Large intestine (tissue), 12 donors: ENCODE results near the gene MRPS33. TPM values are rescaled to one million over a fixed set of nuclear protein-coding genes. Genes with fewer than 3 reads are reported as not detected.
A peak's percentile ranks its signal among the peaks of the same experiment; 100 is the strongest.

Experiments used
- DNase-seq, 2 donors: peaks; one replicate each; pipeline versions ENCODE4 v3.0.0 to v3.0.0-alpha.2; 2013
- H3K27ac ChIP-seq: one replicate; pipeline ENCODE4 v1.5.1; 2013; ENCODE audit warnings: low read length
- H3K27me3 ChIP-seq: 2 replicates; pipeline ENCODE4 v1.6.1; 2013; ENCODE audit warnings: low read length; ENCODE audit not compliant: control insufficient read depth, insufficient read depth
- H3K36me3 ChIP-seq: 2 replicates; pipeline ENCODE4 v1.6.1; 2013; ENCODE audit warnings: low read length; ENCODE audit not compliant: control insufficient read depth, insufficient read depth
- H3K4me1 ChIP-seq: one replicate; pipeline ENCODE4 v1.6.1; 2013; ENCODE audit warnings: low read length; ENCODE audit not compliant: control insufficient read depth, insufficient read depth
- H3K4me3 ChIP-seq: one replicate; pipeline ENCODE4 v1.5.1; 2013; ENCODE audit warnings: low read length
- H3K9me3 ChIP-seq: one replicate; pipeline ENCODE4 v1.6.1; 2013; ENCODE audit warnings: mild to moderate bottlenecking, low read depth, low read length, moderate library complexity; ENCODE audit not compliant: control insufficient read depth
- WGBS: methylation state at CpG from one replicate; pipeline ENCODE4 v1.1.5; 2013; ENCODE audit warnings: low lambda C conversion rate; ENCODE audit not compliant: insufficient coverage; 5-methylcytosine and 5-hydroxymethylcytosine counted together
- long read RNA-seq, 11 donors: transcript quantifications; one replicate each; lab custom pipeline, GENCODE V29; 2026
- polyA plus RNA-seq: library from polyadenylated mRNA; unstranded; fragments of 120-200 nt; gene quantifications from one replicate; pipeline ENCODE4 v1.2.1, GENCODE V29; 2013

The MRPS33 gene
- polyA plus RNA-seq, result 95.7 TPM
- long read RNA-seq, donor 1, full-length matches to known transcripts, result 29 of 35 reads
- long read RNA-seq, donor 1, partial matches to known transcripts, result 6 of 35 reads
- long read RNA-seq, donor 1, other reads (novel, unspliced or antisense), result 0 of 35 reads
- long read RNA-seq, donor 2, full-length matches to known transcripts, result 53 of 65 reads
- long read RNA-seq, donor 2, partial matches to known transcripts, result 12 of 65 reads
- long read RNA-seq, donor 2, other reads (novel, unspliced or antisense), result 0 of 65 reads
- long read RNA-seq, donor 3, full-length matches to known transcripts, result 83 of 111 reads
- long read RNA-seq, donor 3, partial matches to known transcripts, result 28 of 111 reads
- long read RNA-seq, donor 3, other reads (novel, unspliced or antisense), result 0 of 111 reads
- long read RNA-seq, donor 4, full-length matches to known transcripts, result 7 of 7 reads
- long read RNA-seq, donor 4, partial matches to known transcripts, result 0 of 7 reads
- long read RNA-seq, donor 4, other reads (novel, unspliced or antisense), result 0 of 7 reads
- long read RNA-seq, donor 5, full-length matches to known transcripts, result 26 of 36 reads
- long read RNA-seq, donor 5, partial matches to known transcripts, result 10 of 36 reads
- long read RNA-seq, donor 5, other reads (novel, unspliced or antisense), result 0 of 36 reads
- long read RNA-seq, donor 6, full-length matches to known transcripts, result 34 of 45 reads
- long read RNA-seq, donor 6, partial matches to known transcripts, result 11 of 45 reads
- long read RNA-seq, donor 6, other reads (novel, unspliced or antisense), result 0 of 45 reads
- long read RNA-seq, donor 7, full-length matches to known transcripts, result 21 of 21 reads
- long read RNA-seq, donor 7, partial matches to known transcripts, result 0 of 21 reads
- long read RNA-seq, donor 7, other reads (novel, unspliced or antisense), result 0 of 21 reads
- long read RNA-seq, donor 8, full-length matches to known transcripts, result 61 of 92 reads
- long read RNA-seq, donor 8, partial matches to known transcripts, result 31 of 92 reads
- long read RNA-seq, donor 8, other reads (novel, unspliced or antisense), result 0 of 92 reads
- long read RNA-seq, donor 9, full-length matches to known transcripts, result 83 of 101 reads
- long read RNA-seq, donor 9, partial matches to known transcripts, result 18 of 101 reads
- long read RNA-seq, donor 9, other reads (novel, unspliced or antisense), result 0 of 101 reads
- long read RNA-seq, donor 10, full-length matches to known transcripts, result 62 of 81 reads
- long read RNA-seq, donor 10, partial matches to known transcripts, result 19 of 81 reads
- long read RNA-seq, donor 10, other reads (novel, unspliced or antisense), result 0 of 81 reads
- long read RNA-seq, donor 11, full-length matches to known transcripts, result 44 of 53 reads
- long read RNA-seq, donor 11, partial matches to known transcripts, result 9 of 53 reads
- long read RNA-seq, donor 11, other reads (novel, unspliced or antisense), result 0 of 53 reads

DNA sequence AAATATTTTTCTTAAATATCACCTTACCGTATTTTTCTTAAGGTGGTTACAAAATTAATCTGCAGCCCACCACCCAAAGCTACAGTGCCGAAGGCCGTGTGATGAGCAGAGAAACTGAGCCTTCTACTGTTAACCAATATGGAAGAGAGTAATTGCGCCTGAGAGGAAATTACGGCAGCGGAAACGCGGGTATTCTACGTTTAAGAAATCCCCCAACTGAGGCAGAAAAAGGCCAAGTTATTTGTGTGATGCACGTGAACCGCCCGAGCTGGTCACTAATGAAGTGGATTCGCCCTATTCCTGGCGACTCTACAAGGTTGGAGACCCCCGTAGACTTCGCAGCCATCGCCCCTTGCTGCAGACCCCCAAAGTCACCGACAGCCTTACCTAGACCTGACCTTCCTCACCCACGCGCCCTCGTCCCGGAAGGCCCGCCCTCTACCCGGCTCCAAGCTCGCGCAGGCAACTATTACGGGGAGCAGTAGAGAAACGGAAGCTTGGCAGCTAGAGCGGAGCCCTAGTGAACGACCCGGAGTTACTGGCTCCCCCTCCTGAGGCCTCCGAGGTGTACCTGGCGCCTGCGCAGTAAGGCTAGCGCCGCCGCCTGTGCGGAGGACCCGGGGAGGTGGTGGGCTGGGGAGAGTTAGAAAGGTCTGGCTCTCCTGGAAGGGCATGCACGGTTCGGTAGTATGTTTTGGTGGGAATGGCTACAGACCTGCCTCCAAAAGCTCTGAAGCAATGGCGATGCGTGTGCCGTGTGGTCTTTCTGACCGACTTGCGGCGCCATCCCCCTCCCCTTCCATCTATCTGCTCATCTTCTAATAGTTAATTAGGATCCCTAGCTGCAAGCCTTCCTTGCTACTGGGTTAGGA lies at the start of gene MRPS33:
Gene MRPS33, minus strand, starts transcription at position 429 of the 872 bp plus-strand sequence. CDS start 4,319 bp downstream, outside the sequence.
- H3K4me1 ChIP-seq, result peaks cover 23% of the 10 kb centered on the region
- WGBS, result no CpG with 5 or more reads among the region's 47 CpGs
- H3K36me3 ChIP-seq, result peaks cover 7% of the 10 kb centered on the region
- DNase-seq, result peak; percentile 96 to 98
- no peaks in the 10 kb centered on the region for H3K9me3 ChIP-seq
- peak within 1 kb of the TSS; percentile 67 for H3K27ac ChIP-seq
- H3K4me3 ChIP-seq, result peak within 1 kb of the TSS; percentile 68
- peaks cover 6% of the 10 kb centered on the region for H3K27me3 ChIP-seq

DNA sequence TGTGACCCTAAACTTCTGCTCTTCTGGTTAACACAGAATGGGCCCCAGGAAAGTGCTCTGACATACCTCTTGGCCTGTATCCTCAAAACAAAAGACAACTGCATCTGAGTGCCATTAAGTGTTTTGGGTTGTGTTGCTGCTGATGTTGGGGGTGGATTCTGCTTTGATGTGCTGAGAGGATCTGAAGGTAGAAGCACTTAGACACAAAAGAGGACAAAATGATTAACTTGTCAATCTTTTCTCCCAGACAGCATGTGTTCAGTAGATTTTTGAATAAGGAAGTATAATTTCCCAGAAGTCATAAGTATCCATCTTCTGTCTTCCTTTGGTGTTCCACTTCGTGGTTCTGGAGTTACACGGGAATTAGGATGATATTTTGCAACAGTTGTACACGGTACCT lies 43.0 kb upstream of the MRPS33 start:
- Histone ChIP-seq H3K4me1 (no peaks in the 10 kb centered on the region), H3K27me3 (peaks cover 3% of the 10 kb centered on the region), H3K9me3 (no peaks in the 10 kb centered on the region), H3K27ac (no peak overlapping the region), H3K4me3 (no peak overlapping the region), H3K36me3 (no peaks in the 10 kb centered on the region)
- DNase-seq, result no peak
- no CpG with 5 or more reads among the region's 3 CpGs for WGBS

DNA sequence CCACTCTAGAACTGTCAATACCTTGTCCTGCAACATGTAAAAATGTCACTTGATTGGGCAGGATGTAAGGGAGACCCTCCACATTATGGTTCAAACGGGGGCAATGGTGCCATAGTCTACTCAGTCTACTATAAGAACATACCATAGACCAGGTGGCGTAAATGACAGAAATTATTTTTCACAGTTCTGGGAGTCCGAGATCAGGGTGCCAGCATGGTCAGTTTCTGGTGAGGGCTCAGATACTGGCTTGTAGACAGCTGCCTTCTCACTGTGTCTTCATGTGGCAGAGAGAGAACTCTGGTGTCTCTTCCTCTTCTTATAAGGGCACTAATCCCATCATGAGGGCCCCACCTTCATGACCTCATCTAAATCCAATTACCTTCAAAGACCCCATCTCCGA lies 40.4 kb upstream of the MRPS33 start:
- no peaks in the 10 kb centered on the region for H3K9me3 ChIP-seq
- DNase-seq, result no peak
- H3K36me3 ChIP-seq, result no peaks in the 10 kb centered on the region
- no peak overlapping the region for H3K4me3 ChIP-seq
- H3K27me3 ChIP-seq, result peaks cover 3% of the 10 kb centered on the region
- no CpG with 5 or more reads among the region's 4 CpGs for WGBS
- H3K4me1 ChIP-seq, result no peaks in the 10 kb centered on the region
- H3K27ac ChIP-seq, result no peak overlapping the region

DNA sequence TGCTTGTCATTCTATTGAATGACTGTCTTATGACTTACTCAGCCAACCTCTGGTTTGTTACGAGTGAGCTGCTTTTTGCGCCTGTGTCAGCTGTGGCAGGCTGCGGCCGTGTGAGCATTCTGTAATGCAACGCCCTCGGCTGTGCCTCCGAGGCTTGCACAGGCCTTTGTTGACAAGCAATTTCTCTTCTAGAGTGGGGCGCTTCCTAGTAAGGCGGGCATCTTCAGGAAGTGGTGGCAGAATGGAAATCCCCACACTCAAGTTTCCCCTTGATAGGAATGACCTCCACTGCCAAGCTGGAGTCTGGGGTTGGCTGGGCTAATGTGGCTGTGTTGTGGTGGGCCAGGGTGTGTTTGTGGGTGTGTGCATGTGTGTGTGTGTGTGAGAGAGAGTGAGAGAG lies 38.9 kb upstream of the MRPS33 start:
- H3K9me3 ChIP-seq, result no peaks in the 10 kb centered on the region
- no CpG with 5 or more reads among the region's 9 CpGs for WGBS
- no peaks in the 10 kb centered on the region for H3K36me3 ChIP-seq
- DNase-seq, result no peak
- no peak overlapping the region for H3K27ac ChIP-seq
- H3K4me3 ChIP-seq, result no peak overlapping the region
- H3K4me1 ChIP-seq, result no peaks in the 10 kb centered on the region
- H3K27me3 ChIP-seq, result peaks cover 3% of the 10 kb centered on the region

DNA sequence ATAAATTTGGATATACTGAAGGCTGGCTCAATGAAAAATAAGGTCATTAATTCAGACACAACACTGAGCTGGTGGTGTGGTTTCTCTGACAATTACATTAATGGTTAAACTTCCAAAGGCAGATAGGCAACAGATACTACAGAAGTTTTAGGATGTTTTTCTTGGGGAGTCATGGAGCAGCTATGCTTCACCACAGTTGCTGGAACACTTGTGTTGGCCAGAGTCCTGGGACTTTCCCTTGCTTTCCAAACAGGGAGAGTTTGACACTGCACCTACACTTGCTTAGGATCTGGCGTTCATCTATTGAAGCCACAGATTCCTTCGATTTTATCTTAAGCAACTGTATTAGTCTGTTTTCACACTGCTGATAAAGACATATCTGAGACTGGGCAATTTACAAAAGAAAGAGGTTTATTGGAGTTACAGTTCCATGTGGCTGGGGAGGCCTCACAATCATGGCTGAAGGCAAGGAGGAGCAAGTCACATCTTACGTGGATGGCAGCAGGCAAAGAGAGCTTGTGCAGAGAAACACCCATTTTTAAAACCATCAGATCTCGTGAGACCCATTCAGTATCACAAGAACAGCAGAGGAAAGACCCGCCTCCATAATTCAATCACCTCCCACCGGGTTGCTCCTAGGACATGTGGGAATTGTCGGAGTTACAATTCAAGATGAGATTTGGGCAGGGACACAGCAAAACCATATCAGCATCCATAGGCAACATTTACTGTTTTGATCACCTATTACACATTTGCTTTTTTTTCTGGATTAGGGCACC lies 31.3 kb upstream of the MRPS33 start:
- WGBS, result no CpG with 5 or more reads among the region's 7 CpGs
- Histone ChIP-seq H3K27ac (no peak overlapping the region), H3K4me1 (no peaks in the 10 kb centered on the region), H3K27me3 (no peaks in the 10 kb centered on the region), H3K9me3 (no peaks in the 10 kb centered on the region), H3K36me3 (no peaks in the 10 kb centered on the region), H3K4me3 (no peak overlapping the region)
- DNase-seq, result no peak

DNA sequence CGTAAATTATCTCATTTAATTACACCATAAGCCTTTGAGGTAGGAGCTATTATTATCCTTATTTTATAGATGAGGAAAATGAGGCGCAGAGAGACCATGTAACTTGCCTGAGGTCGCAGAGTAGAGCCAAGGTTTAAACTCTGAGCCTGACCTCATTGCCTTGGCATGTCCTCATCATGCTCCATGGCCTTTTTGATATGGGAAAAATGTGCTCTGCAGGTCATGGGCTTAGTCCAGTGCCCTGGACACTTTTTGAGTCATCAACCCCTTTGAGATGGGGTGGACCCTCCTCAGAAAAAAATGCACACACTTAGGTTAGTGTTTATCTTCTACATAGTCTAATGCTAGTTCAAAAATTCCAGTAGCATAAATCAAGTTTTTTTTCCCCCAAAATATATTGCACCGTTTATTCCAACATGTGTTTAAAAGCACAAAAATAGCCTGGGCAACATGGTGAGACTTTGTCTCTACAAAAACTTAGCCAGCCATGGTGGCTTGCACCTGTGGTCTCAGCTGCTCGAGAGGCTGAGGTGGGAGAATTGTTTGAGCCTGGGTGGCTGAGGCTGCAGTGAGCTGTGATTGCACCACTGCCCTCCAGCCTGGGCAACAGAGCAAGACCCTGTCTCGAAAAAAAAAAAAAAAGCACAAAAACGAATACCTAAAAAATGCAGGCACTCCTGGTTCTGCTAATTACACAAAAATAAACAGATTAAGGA lies 30.5 kb upstream of the MRPS33 start:
- H3K4me3 ChIP-seq, result no peak overlapping the region
- DNase-seq, result no peak
- no peaks in the 10 kb centered on the region for H3K36me3 ChIP-seq
- H3K4me1 ChIP-seq, result no peaks in the 10 kb centered on the region
- no peaks in the 10 kb centered on the region for H3K9me3 ChIP-seq
- no peaks in the 10 kb centered on the region for H3K27me3 ChIP-seq
- 50% methylated on average over 2 of the region's 7 CpGs for WGBS
- H3K27ac ChIP-seq, result no peak overlapping the region

DNA sequence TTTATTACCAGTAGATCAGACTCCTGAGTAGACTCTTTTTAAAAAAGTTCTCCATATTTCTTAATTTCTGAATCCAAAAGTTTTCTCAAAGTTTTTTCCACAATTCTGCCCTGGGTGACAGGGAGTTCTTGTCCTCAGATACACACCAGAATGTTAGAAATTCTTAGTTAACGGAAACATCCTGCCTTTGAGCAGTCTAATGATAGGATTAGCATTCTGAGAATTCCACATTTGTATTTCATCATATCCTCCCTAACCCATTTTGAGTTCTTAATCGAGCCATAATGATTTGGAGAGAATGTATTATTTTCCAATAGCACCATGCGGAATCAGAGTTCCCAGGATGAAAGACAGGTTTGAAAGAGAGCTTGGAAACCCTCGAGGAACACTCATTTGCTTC lies 28.9 kb upstream of the MRPS33 start:
- Histone ChIP-seq H3K27me3 (no peaks in the 10 kb centered on the region), H3K4me1 (no peaks in the 10 kb centered on the region), H3K27ac (no peak overlapping the region), H3K36me3 (no peaks in the 10 kb centered on the region), H3K9me3 (no peaks in the 10 kb centered on the region), H3K4me3 (no peak overlapping the region)
- no peak for DNase-seq
- WGBS, result no CpG with 5 or more reads among the region's 4 CpGs

DNA sequence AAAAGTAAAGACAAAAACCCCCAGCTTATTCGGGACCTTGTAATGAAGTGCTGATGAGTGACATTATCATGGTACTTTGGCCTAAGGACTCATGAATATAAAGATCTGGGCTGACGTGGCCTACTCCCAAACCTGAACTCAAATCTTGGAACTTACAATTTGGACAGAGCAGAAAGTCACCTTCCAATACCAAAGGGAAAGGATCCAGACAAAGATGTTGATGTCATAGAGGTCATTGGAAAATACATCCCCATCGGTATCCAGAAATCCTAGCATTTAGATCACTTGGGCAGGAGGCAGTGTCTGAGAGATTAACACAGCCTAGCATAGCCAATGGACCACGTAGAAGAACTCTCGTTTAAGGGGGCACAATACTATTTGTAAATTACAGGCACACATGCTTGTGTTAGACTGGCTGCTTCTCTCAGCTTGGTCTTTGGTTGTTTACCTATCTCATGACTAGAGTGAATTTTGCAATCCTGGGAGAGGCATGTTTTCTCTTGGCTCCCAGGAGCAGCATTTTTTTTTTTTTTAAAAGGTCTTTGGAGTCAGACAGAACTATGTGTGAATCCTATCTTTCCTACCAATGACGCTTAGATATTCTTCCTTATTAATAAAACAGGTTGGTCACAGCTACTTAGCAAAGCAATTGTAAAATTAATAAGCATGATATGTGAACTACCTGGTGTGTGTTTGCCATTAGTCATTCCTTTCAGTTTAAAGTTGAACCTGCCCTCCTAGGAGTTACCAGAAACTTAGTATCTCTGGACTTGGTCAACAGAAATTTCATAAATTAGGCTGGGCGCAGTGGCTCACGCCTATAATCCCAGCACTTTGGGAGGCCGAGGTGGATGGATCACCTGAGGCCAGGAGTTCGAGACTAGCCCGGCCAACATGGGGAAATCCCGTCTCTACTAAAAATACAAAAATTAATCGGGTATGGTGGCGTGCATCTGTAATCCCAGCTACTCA lies 27.8 kb upstream of the MRPS33 start:
- peak; percentile 23 to 37 for DNase-seq
- Histone ChIP-seq H3K36me3 (no peaks in the 10 kb centered on the region), H3K4me1 (no peaks in the 10 kb centered on the region), H3K27me3 (no peaks in the 10 kb centered on the region), H3K9me3 (no peaks in the 10 kb centered on the region), H3K27ac (no peak overlapping the region), H3K4me3 (no peak overlapping the region)
- WGBS, result 96% methylated on average over 5 of the region's 14 CpGs
